Liver (tissue), 9 donors: ENCODE measurements around the gene OCEL1. TPM values are rescaled to one million over a fixed set of nuclear protein-coding genes. Genes with fewer than 3 reads are reported as not detected.

ENCODE experiments used
- DNase-seq: peaks from one replicate; pipeline ENCODE4 v3.0.0-alpha.2; 2017; ENCODE audit warnings: low spot score
- H3K27ac ChIP-seq, 2 donors: one replicate each; pipeline ENCODE4 v1.7.0; 2013; ENCODE audit warnings: inconsistent platforms in 2 of 2, low read length in 2 of 2, control low read depth in 1 of 2, low read depth in 1 of 2, mild to moderate bottlenecking in 1 of 2
- H3K27me3 ChIP-seq, 4 donors: one replicate each; pipeline versions ENCODE4 v1.6.1 to v1.7.0; 2013; ENCODE audit warnings: low read length in 3 of 4, inconsistent platforms in 1 of 4, mild to moderate bottlenecking in 1 of 4, moderate library complexity in 1 of 4; ENCODE audit not compliant: control insufficient read depth in 4 of 4, insufficient read depth in 4 of 4
- H3K36me3 ChIP-seq, 4 donors: one replicate each; pipeline versions ENCODE4 v1.6.1 to v1.7.0; 2013; ENCODE audit warnings: low read length in 3 of 4, mild to moderate bottlenecking in 3 of 4, low read depth in 1 of 4, moderate library complexity in 1 of 4; ENCODE audit not compliant: control insufficient read depth in 4 of 4, insufficient read depth in 3 of 4
- H3K4me1 ChIP-seq, 4 donors: one replicate each; pipeline versions ENCODE4 v1.6.1 to v1.7.0; 2013; ENCODE audit warnings: low read length in 3 of 4, mild to moderate bottlenecking in 3 of 4, moderate library complexity in 1 of 4; ENCODE audit not compliant: control insufficient read depth in 4 of 4, insufficient read depth in 4 of 4
- H3K4me3 ChIP-seq, 3 donors: one replicate each; pipeline versions ENCODE4 v1.6.1 to v1.7.0; 2013; ENCODE audit warnings: low read length in 3 of 3, control low read depth in 1 of 3, low read depth in 1 of 3, mild to moderate bottlenecking in 1 of 3
- H3K9ac ChIP-seq, 2 donors: one replicate each; pipeline ENCODE4 v1.7.0; 2013; ENCODE audit warnings: low read length in 2 of 2, mild to moderate bottlenecking in 2 of 2, moderate library complexity in 2 of 2, control low read depth in 1 of 2, low read depth in 1 of 2
- H3K9me3 ChIP-seq, 4 donors: one replicate each; pipeline versions ENCODE4 v1.6.1 to v1.7.0; 2013; ENCODE audit warnings: low read length in 3 of 4; ENCODE audit not compliant: control insufficient read depth in 4 of 4
- EGR1 ChIP-seq, 2 donors: IDR thresholded peaks; 2 replicates each; pipeline ENCODE4 v1.6.1; 2016 to 2018; ENCODE audit warnings: antibody characterized with exemption in 2 of 2, low read depth in 2 of 2
- FOXA1 ChIP-seq: IDR thresholded peaks from 2 replicates; pipeline ENCODE4 v1.6.1; 2016; ENCODE audit warnings: antibody characterized with exemption
- FOXA2 ChIP-seq: IDR thresholded peaks from 2 replicates; pipeline ENCODE4 v1.6.1; 2016; ENCODE audit warnings: antibody characterized with exemption
- GABPA ChIP-seq, 2 donors: IDR thresholded peaks in 1 of 2; conservative IDR thresholded peaks in 1 of 2; 2 replicates each; pipeline ENCODE4 v1.6.1; 2016; ENCODE audit warnings: antibody characterized with exemption in 2 of 2, mild to moderate bottlenecking in 1 of 2, moderate library complexity in 1 of 2
- HNF4A ChIP-seq, 2 donors: conservative IDR thresholded peaks; 2 replicates each; pipeline ENCODE4 v1.6.1; 2016; ENCODE audit warnings: antibody characterized with exemption in 2 of 2, mild to moderate bottlenecking in 2 of 2
- HNF4G ChIP-seq: IDR thresholded peaks from 2 replicates; pipeline ENCODE4 v1.6.1; 2016; ENCODE audit warnings: antibody characterized with exemption
- JUND ChIP-seq, 2 donors: IDR thresholded peaks; 2 replicates each; pipeline ENCODE4 v1.6.1; 2016; ENCODE audit warnings: antibody characterized with exemption in 2 of 2
- NR2F2 ChIP-seq: IDR thresholded peaks from 2 replicates; pipeline ENCODE4 v1.6.1; 2016; ENCODE audit warnings: antibody characterized with exemption
- RAD21 ChIP-seq, 2 donors: IDR thresholded peaks; 2 replicates each; pipeline ENCODE4 v1.6.1; 2016; ENCODE audit warnings: antibody characterized with exemption in 2 of 2, mild to moderate bottlenecking in 2 of 2
- RXRA ChIP-seq, 2 donors: IDR thresholded peaks; 2 replicates each; pipeline ENCODE4 v1.6.1; 2017 to 2018; ENCODE audit warnings: antibody characterized with exemption in 2 of 2, mild to moderate bottlenecking in 1 of 2
- SP1 ChIP-seq: IDR thresholded peaks from 2 replicates; pipeline ENCODE4 v1.6.1; 2018; ENCODE audit warnings: antibody characterized with exemption, mild to moderate bottlenecking
- TAF1 ChIP-seq: conservative IDR thresholded peaks from 2 replicates; pipeline ENCODE4 v1.6.1; 2016; ENCODE audit warnings: antibody characterized with exemption, mild to moderate bottlenecking
- YY1 ChIP-seq: IDR thresholded peaks from 2 replicates; pipeline ENCODE4 v1.6.1; 2016; ENCODE audit warnings: antibody characterized with exemption, mild to moderate bottlenecking
- WGBS: extraction: QIAGEN DNeasy Blood & Tissue Kit; methylation state at CpG from one replicate; pipeline ENCODE4 v1.1.7; 2013; 5-methylcytosine and 5-hydroxymethylcytosine counted together
- polyA plus RNA-seq, 2 donors: library from polyadenylated mRNA; stranded (reverse) in 1 of 2; unstranded in 1 of 2; fragments of 200-250 nt in 1 of 2; fragments of >200 nt in 1 of 2; fragmentation: Nextera tagmentation in 1 of 2; extraction: Ambion mirVana in 1 of 2; gene quantifications; one replicate each; pipeline versions ENCODE4 v1.2.1 to v1.2.3, GENCODE V29; 2013 to 2015
- total RNA-seq, 2 donors: library from RNA; depleted of rRNA; stranded (reverse); fragments of >200 nt; gene quantifications; one replicate each; pipeline ENCODE4 v1.2.3, GENCODE V29; 2014
- TF ChIP-seq, protein P1 (sequence below): IDR thresholded peaks from 2 replicates; pipeline ENCODE4 v1.6.1; 2016; ENCODE audit warnings: antibody characterized with exemption
- TF ChIP-seq, protein P2 (sequence below): fragments of 150-350 bp; IDR thresholded peaks from 2 replicates; pipeline ENCODE4 v1.5.1; 2017; ENCODE audit warnings: improper control_type of control experiment, low read depth, low read length; ENCODE audit not compliant: missing input control
- TF ChIP-seq, protein P3 (sequence below): IDR thresholded peaks from 2 replicates; pipeline ENCODE4 v1.6.1; 2016; ENCODE audit warnings: antibody characterized with exemption, mild to moderate bottlenecking
- TF ChIP-seq, protein P4 (sequence below): IDR thresholded peaks from 2 replicates; pipeline ENCODE4 v1.6.1; 2016; ENCODE audit warnings: antibody characterized with exemption
- TF ChIP-seq, protein P5 (sequence below): IDR thresholded peaks from 2 replicates; pipeline ENCODE4 v1.6.1; 2016; ENCODE audit warnings: antibody characterized with exemption
- donor health status: healthy.
- donor health status: healthy.
- donor health status: healthy.
- donor health status: healthy.
- donor health status: healthy.

OCEL1 gene
- total and polyA plus RNA-seq, 4 donors, result 4.9 to 32.5 (median 20.8) TPM

DNA sequence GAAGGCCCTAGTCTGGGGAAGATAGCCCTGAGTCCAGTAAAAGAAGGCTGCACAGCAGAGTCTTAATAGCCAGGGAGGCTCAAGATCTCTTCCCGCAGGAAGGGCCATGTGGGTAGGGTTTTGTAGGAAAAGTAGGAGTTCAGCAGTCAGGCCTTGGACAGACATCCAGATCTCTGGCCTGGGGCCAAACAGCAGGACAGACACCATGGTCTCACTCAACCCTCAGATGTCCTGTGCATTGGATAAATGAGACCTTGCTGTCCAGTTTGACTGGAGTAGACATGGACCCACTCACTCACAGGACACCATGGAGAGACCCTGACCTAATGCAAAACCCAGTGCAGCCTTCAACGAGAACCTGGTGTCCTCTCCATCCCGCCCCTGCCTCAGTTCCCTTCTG, 3.9 kb downstream of the OCEL1 start (continued):
- TF ChIP-seq, protein P1, sequence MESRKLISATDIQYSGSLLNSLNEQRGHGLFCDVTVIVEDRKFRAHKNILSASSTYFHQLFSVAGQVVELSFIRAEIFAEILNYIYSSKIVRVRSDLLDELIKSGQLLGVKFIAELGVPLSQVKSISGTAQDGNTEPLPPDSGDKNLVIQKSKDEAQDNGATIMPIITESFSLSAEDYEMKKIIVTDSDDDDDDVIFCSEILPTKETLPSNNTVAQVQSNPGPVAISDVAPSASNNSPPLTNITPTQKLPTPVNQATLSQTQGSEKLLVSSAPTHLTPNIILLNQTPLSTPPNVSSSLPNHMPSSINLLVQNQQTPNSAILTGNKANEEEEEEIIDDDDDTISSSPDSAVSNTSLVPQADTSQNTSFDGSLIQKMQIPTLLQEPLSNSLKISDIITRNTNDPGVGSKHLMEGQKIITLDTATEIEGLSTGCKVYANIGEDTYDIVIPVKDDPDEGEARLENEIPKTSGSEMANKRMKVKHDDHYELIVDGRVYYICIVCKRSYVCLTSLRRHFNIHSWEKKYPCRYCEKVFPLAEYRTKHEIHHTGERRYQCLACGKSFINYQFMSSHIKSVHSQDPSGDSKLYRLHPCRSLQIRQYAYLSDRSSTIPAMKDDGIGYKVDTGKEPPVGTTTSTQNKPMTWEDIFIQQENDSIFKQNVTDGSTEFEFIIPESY, result no peak
- TF ChIP-seq RAD21 (IDR thresholded peaks at IDR 0.05) (no peak), RXRA (IDR thresholded peaks at IDR 0.05) (no peak), HNF4G (no peak), FOXA1 (no peak), SP1 (no peak), YY1 (no peak), FOXA2 (no peak), GABPA (IDR thresholded peaks at IDR 0.05 in 1 of 2, conservative IDR thresholded peaks at IDR 0.05 in 1 of 2) (no peak)
- TF ChIP-seq, protein P2, sequence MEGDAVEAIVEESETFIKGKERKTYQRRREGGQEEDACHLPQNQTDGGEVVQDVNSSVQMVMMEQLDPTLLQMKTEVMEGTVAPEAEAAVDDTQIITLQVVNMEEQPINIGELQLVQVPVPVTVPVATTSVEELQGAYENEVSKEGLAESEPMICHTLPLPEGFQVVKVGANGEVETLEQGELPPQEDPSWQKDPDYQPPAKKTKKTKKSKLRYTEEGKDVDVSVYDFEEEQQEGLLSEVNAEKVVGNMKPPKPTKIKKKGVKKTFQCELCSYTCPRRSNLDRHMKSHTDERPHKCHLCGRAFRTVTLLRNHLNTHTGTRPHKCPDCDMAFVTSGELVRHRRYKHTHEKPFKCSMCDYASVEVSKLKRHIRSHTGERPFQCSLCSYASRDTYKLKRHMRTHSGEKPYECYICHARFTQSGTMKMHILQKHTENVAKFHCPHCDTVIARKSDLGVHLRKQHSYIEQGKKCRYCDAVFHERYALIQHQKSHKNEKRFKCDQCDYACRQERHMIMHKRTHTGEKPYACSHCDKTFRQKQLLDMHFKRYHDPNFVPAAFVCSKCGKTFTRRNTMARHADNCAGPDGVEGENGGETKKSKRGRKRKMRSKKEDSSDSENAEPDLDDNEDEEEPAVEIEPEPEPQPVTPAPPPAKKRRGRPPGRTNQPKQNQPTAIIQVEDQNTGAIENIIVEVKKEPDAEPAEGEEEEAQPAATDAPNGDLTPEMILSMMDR, result no peak

DNA sequence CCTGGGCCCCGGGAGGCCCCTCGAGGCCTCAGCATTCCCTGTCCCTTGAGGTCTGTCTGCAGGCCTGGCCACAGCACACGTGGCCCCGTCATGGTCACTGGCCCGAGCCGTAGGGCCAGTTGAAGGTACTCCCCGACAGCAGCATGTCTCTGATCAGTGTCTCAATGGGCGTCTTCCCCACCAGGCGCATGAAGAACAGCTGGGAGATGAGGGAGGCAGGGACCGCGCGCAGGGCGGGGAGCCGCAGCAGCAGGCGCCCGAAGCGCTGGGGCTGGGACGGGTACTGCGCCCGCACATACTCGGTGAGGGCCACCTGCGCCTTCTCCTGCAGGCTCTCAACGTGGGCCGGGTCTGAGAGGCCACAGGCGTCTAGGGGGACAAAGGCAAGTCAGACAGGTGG, 6.2 kb downstream of the OCEL1 start:
- no peak for TF ChIP-seq FOXA2
- no peak for TF ChIP-seq GABPA (IDR thresholded peaks at IDR 0.05 in 1 of 2, conservative IDR thresholded peaks at IDR 0.05 in 1 of 2)
- TF ChIP-seq, protein P1, result no peak
- TF ChIP-seq JUND (IDR thresholded peaks at IDR 0.05), result no peak
- TF ChIP-seq, protein P3, sequence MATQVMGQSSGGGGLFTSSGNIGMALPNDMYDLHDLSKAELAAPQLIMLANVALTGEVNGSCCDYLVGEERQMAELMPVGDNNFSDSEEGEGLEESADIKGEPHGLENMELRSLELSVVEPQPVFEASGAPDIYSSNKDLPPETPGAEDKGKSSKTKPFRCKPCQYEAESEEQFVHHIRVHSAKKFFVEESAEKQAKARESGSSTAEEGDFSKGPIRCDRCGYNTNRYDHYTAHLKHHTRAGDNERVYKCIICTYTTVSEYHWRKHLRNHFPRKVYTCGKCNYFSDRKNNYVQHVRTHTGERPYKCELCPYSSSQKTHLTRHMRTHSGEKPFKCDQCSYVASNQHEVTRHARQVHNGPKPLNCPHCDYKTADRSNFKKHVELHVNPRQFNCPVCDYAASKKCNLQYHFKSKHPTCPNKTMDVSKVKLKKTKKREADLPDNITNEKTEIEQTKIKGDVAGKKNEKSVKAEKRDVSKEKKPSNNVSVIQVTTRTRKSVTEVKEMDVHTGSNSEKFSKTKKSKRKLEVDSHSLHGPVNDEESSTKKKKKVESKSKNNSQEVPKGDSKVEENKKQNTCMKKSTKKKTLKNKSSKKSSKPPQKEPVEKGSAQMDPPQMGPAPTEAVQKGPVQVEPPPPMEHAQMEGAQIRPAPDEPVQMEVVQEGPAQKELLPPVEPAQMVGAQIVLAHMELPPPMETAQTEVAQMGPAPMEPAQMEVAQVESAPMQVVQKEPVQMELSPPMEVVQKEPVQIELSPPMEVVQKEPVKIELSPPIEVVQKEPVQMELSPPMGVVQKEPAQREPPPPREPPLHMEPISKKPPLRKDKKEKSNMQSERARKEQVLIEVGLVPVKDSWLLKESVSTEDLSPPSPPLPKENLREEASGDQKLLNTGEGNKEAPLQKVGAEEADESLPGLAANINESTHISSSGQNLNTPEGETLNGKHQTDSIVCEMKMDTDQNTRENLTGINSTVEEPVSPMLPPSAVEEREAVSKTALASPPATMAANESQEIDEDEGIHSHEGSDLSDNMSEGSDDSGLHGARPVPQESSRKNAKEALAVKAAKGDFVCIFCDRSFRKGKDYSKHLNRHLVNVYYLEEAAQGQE, result no peak
- TF ChIP-seq TAF1, result no peak
- no peak for TF ChIP-seq HNF4G
- TF ChIP-seq, protein P4, sequence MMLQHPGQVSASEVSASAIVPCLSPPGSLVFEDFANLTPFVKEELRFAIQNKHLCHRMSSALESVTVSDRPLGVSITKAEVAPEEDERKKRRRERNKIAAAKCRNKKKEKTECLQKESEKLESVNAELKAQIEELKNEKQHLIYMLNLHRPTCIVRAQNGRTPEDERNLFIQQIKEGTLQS, result no peak
- TF ChIP-seq, protein P2, result no peak
- TF ChIP-seq NR2F2, result no peak
- no peak for TF ChIP-seq FOXA1
- TF ChIP-seq SP1, result no peak
- TF ChIP-seq YY1, result no peak
- TF ChIP-seq, protein P5, sequence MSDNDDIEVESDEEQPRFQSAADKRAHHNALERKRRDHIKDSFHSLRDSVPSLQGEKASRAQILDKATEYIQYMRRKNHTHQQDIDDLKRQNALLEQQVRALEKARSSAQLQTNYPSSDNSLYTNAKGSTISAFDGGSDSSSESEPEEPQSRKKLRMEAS, result no peak
- TF ChIP-seq EGR1 (IDR thresholded peaks at IDR 0.05; ENCODE audit: low read depth in 2 of 2), result no peak
- no peak for TF ChIP-seq RXRA (IDR thresholded peaks at IDR 0.05)
- no peak for TF ChIP-seq HNF4A (conservative IDR thresholded peaks at IDR 0.05)
- TF ChIP-seq RAD21 (IDR thresholded peaks at IDR 0.05), result no peak
- no peak overlapping the region for H3K27ac ChIP-seq
- 95% methylated on average over 25 of the region's 25 CpGs for WGBS
- no peaks in the 10 kb centered on the region for H3K9me3 ChIP-seq
- no peak overlapping the region for H3K9ac ChIP-seq
- no peak for DNase-seq
- peaks cover 5 to 27% (median 17%) of the 10 kb centered on the region in 4 donors for H3K36me3 ChIP-seq
- no peak overlapping the region for H3K4me3 ChIP-seq
- H3K27me3 ChIP-seq, result no peaks in the 10 kb centered on the region
- peaks cover 12 to 37% (median 21%) of the 10 kb centered on the region in 4 donors for H3K4me1 ChIP-seq
